AG04449 (cell line): ENCODE results near the gene SYCP3.

Experiments used
- CTCF ChIA-PET: fragments of 350-600 bp; formaldehyde crosslinking; extraction: SDS; loops from one replicate; lab custom pipeline; 2021; ENCODE audit warnings: antibody characterized with exemption; lab: Yijun Ruan, JAX
- POLR2A ChIA-PET: fragments of 400-600, 350-600 bp; formaldehyde crosslinking; extraction: SDS; loops from one replicate; lab custom pipeline; 2020; ENCODE audit warnings: antibody characterized with exemption, inconsistent platforms; lab: Yijun Ruan, JAX
- DNase-seq: peaks from one replicate; pipeline ENCODE4 v3.0.0-alpha.2; 2010; ENCODE audit warnings: low read depth, low spot score
- H3K4me3 ChIP-seq: 2 replicates; pipeline ENCODE4 v1.5.1; 2011; ENCODE audit warnings: low read depth, mild to moderate bottlenecking, control low read depth, low read length
- CTCF ChIP-seq: IDR thresholded peaks from one replicate; pipeline ENCODE4 v1.5.1; 2011; ENCODE audit warnings: mild to moderate bottlenecking, moderate library complexity, low read length, control low read depth, inconsistent platforms; ENCODE audit not compliant: insufficient read depth; ENCODE audit errors: missing control alignments

Gene SYCP3

GRCh38 chr12:101719566-101719965, 19.7 kb downstream of the SYCP3 start:
- TF ChIP-seq CTCF, result no peak
- no peak for DNase-seq
- POLR2A ChIA-PET, result no interaction called here
- H3K4me3 ChIP-seq, result no peak overlapping the region
- CTCF ChIA-PET, result no interaction called here

- POLR2A ChIA-PET, result no interaction called here
- CTCF ChIA-PET, result no interaction called here
- TF ChIP-seq CTCF, result no peak
- no peak overlapping the region for H3K4me3 ChIP-seq
- DNase-seq, result no peak
These were observed 24.3 kb downstream of the SYCP3 start for GRCh38 chr12:101714877-101715444.

GRCh38 chr12:101713930-101714329, 25.3 kb downstream of the SYCP3 start:
- no peak for TF ChIP-seq CTCF
- H3K4me3 ChIP-seq, result no peak overlapping the region
- no peak for DNase-seq
- CTCF ChIA-PET, result no interaction called here
- POLR2A ChIA-PET, result no interaction called here

- ChIA-PET POLR2A (no interaction called here), CTCF (interaction anchor here (1.5 kb wide), 1 partner anchor 10 kb away, joined by 3 read pairs; no protein-coding TSS in a partner anchor)
- TF ChIP-seq CTCF, result no peak
- H3K4me3 ChIP-seq, result no peak overlapping the region
- no peak for DNase-seq
These were observed 26.1 kb downstream of the SYCP3 start for GRCh38 chr12:101713059-101713682.

- no peak for DNase-seq
- ChIA-PET CTCF (no interaction called here), POLR2A (no interaction called here)
- no peak overlapping the region for H3K4me3 ChIP-seq
- no peak for TF ChIP-seq CTCF
These were observed 29.0 kb downstream of the SYCP3 start for GRCh38 chr12:101710288-101710687.

- H3K4me3 ChIP-seq, result no peak overlapping the region
- TF ChIP-seq CTCF, result no peak
- POLR2A ChIA-PET, result no interaction called here
- CTCF ChIA-PET, result interaction anchor here (1.4 kb wide), 1 partner anchor 9 kb away, joined by 10 read pairs; the partner anchor contains the start of gene CHPT1
- no peak for DNase-seq
These were observed 32.0 kb downstream of the SYCP3 start for GRCh38 chr12:101707131-101707782.
